Measurements from ENCODE around the gene DPP10.

Gene DPP10

GRCh38 chr2:115190459-115190858 is 748.0 kb downstream of the DPP10 start:
- TF ChIP-seq FOXP2 (optimal IDR thresholded peaks at IDR 0.05; ENCODE audit: borderline replicate concordance, extremely low read depth, extremely low read length, insufficient read depth) (no peak), POLR2AphosphoS5 (IDR thresholded peaks at IDR 0.05; ENCODE audit: low read depth, low read length) (no peak), REST (IDR thresholded peaks at IDR 0.05; ENCODE audit: insufficient read depth in 1 of 2, low read depth in 2 of 2, low read length in 2 of 2) (no peak), SIN3A (IDR thresholded peaks at IDR 0.05; ENCODE audit: borderline replicate concordance, insufficient read depth, low read length) (no peak), TAF1 (IDR thresholded peaks at IDR 0.05; ENCODE audit: borderline replicate concordance, insufficient read depth, low read length) (no peak)

- TF ChIP-seq FOXP2 (optimal IDR thresholded peaks at IDR 0.05; ENCODE audit: borderline replicate concordance, extremely low read depth, extremely low read length, insufficient read depth), result no peak
- no peak for TF ChIP-seq POLR2AphosphoS5 (IDR thresholded peaks at IDR 0.05; ENCODE audit: low read depth, low read length)
- no peak for TF ChIP-seq TAF1 (IDR thresholded peaks at IDR 0.05; ENCODE audit: borderline replicate concordance, insufficient read depth, low read length)
- TF ChIP-seq REST (IDR thresholded peaks at IDR 0.05; ENCODE audit: insufficient read depth in 1 of 2, low read depth in 2 of 2, low read length in 2 of 2), result no peak
- TF ChIP-seq SIN3A (IDR thresholded peaks at IDR 0.05; ENCODE audit: borderline replicate concordance, insufficient read depth, low read length), result no peak
Observed at GRCh38 chr2:115194623-115195022, 752.2 kb downstream of the DPP10 start.

- no peak for TF ChIP-seq SIN3A (IDR thresholded peaks at IDR 0.05; ENCODE audit: borderline replicate concordance, insufficient read depth, low read length)
- TF ChIP-seq REST (IDR thresholded peaks at IDR 0.05; ENCODE audit: insufficient read depth in 1 of 2, low read depth in 2 of 2, low read length in 2 of 2), result no peak
Observed at GRCh38 chr2:115196587-115196986, 754.1 kb downstream of the DPP10 start.

GRCh38 chr2:115199966-115200365 is 757.5 kb downstream of the DPP10 start:
- TF ChIP-seq FOXP2 (optimal IDR thresholded peaks at IDR 0.05; ENCODE audit: borderline replicate concordance, extremely low read depth, extremely low read length, insufficient read depth) (no peak), TAF1 (IDR thresholded peaks at IDR 0.05; ENCODE audit: borderline replicate concordance, insufficient read depth, low read length) (no peak), SIN3A (IDR thresholded peaks at IDR 0.05; ENCODE audit: borderline replicate concordance, insufficient read depth, low read length) (no peak), POLR2AphosphoS5 (IDR thresholded peaks at IDR 0.05; ENCODE audit: low read depth, low read length) (no peak), REST (IDR thresholded peaks at IDR 0.05; ENCODE audit: insufficient read depth in 1 of 2, low read depth in 2 of 2, low read length in 2 of 2) (no peak)

GRCh38 chr2:115201386-115201785 is 758.9 kb downstream of the DPP10 start:
- TF ChIP-seq FOXP2 (optimal IDR thresholded peaks at IDR 0.05; ENCODE audit: borderline replicate concordance, extremely low read depth, extremely low read length, insufficient read depth), result no peak
- TF ChIP-seq POLR2AphosphoS5 (IDR thresholded peaks at IDR 0.05; ENCODE audit: low read depth, low read length), result no peak
- no peak for TF ChIP-seq SIN3A (IDR thresholded peaks at IDR 0.05; ENCODE audit: borderline replicate concordance, insufficient read depth, low read length)
- no peak for TF ChIP-seq REST (IDR thresholded peaks at IDR 0.05; ENCODE audit: insufficient read depth in 1 of 2, low read depth in 2 of 2, low read length in 2 of 2)
- TF ChIP-seq TAF1 (IDR thresholded peaks at IDR 0.05; ENCODE audit: borderline replicate concordance, insufficient read depth, low read length), result no peak
